ENCODE data around the gene HPN.
"Not testable (repeated sequence)": the region's sequence is repeated elsewhere in the genome, so short reads cannot be mapped to it uniquely, and the experiment has no call there.

The HPN gene

DNA sequence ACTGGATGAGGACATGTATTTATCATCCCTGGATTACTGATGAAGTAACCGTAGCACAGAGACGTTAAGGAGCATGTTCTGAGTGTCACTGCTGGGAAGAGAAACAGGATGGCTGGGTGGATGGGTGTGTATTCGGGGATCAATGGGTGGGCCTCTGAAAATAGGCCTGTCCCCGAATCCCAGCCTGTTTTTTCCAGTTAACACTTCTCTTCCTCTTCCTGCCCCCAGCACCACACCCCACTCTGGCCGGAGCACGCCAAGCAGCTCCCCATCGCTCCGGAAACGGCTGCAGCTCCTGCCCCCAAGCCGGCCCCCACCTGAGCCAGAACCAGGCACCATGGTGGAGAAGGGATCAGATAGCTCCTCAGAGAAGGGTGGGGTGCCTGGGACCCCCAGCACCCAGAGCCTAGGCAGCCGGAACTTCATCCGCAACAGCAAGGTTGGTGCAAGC, 32.6 kb upstream of the HPN start:
- no peak for DNase-seq (ENCODE audit: low read depth in 2 of 2, low spot score in 1 of 2)

DNA sequence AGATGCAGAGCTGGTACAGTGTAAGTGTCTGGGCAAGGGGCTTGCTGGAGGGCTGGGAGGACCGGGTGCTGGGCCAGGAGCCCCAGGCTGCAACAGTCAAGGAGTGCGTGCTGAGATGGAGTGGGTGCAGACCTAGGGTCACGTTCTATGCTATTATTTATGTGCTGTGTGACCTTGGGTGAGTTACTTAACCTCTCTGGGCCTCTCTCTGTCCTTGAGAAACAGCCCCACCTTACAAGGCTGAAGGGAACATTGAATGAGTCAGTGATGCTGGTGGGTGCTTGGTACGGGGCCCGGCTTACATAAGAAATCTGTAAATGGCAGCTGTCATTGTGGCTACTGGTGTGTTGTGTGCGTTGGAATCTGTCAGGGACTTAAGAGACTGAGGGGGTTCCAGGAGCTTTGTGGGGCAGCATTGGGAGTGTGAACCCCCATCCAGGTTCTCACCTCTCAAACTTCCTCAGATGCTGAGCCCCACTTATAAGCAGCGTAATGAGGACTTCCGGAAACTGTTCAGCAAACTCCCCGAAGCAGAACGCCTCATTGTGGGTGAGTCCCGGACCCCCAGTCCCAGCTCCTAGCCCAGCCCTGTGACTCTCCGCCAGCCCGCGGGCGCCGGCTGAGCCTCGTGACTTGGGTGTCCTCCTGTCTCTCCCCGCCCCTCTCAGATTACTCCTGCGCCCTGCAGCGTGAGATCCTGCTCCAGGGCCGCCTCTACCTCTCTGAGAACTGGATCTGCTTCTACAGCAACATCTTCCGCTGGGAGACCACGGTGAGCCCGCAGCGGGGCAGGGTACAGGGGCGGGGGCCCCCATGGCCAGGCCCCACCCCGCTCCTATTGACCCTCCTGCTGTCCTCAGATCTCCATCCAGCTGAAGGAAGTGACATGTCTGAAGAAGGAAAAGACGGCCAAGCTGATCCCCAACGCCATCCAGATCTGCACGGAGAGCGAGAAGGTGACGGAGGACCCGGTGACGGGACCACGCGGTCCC, 31.8 kb upstream of the HPN start:
- no peak for DNase-seq (ENCODE audit: low read depth in 2 of 2, low spot score in 1 of 2)

DNA sequence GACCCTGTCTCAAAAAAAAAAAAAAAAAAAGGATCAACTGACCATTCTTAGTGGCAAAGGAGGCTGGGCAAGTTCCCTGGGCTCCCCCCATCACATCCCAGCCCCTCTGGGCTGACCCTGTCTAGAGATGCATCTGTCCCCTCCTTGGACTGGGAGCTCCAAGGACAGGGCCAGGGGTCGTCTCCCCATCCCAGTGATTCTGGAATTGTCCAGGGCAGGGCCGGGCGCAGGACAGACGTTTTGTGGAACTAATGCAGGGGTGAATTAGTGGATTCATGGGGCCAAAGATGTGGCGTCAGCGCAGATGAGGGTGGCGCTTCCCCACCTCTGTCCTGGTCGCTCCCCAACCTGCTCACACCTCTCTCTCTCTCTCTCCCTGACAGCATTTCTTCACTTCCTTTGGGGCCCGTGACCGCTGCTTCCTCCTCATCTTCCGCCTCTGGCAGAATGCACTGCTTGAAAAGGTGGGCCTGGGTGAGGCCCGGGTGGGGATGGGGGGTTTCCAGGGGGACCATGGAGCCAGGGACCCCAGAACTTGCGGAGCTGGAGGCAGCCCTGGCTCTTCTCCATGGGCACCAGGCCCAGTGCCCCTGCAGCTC, 30.3 kb upstream of the HPN start:
- no peak for DNase-seq (ENCODE audit: low read depth in 2 of 2, low spot score in 1 of 2)

DNA sequence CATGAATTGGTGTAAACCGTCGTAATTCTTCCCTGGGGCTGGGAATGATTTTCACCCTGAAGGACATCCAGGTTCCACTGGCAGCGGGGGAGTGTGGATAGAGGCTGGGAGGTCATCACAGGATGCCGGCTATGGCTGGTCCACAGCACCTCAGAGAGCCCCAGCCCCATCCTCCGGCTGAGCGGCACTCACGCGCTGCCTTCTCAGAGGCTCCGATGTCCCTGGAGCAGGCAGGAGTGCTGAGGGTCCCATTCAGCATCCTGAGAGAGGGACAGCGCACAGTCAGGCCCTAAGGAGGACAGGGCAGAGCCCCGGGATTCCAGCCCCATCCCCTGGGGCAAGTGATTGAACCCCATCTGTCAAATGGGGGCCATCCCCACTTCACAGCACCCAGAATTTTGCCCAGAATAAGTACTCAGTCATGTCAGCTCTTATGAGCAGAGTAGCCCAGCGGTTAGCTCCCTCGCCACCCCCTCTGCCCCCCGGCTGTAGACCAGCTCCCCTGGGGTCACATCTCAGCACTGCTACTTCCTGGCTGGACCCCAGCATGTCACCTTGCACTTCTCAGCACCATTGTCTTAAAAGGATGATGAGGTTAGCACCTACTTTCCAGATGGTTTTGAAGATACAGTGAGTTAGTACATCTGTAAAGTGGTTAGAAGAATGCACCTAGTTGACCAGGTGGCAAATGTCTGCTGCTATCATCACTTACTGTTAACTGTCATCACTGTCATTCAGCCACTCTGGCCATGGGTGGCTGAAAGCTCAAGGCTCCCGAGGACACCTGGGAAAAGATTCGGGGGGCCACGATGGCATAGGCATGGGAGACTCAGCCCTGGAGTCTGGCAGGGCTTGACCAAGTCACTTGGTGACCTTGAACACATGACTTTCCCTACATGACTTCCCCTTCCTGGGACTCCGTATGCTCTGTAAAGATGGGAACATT, 29.5 kb upstream of the HPN start:
- no peak for DNase-seq (ENCODE audit: low read depth in 2 of 2, low spot score in 1 of 2)

DNA sequence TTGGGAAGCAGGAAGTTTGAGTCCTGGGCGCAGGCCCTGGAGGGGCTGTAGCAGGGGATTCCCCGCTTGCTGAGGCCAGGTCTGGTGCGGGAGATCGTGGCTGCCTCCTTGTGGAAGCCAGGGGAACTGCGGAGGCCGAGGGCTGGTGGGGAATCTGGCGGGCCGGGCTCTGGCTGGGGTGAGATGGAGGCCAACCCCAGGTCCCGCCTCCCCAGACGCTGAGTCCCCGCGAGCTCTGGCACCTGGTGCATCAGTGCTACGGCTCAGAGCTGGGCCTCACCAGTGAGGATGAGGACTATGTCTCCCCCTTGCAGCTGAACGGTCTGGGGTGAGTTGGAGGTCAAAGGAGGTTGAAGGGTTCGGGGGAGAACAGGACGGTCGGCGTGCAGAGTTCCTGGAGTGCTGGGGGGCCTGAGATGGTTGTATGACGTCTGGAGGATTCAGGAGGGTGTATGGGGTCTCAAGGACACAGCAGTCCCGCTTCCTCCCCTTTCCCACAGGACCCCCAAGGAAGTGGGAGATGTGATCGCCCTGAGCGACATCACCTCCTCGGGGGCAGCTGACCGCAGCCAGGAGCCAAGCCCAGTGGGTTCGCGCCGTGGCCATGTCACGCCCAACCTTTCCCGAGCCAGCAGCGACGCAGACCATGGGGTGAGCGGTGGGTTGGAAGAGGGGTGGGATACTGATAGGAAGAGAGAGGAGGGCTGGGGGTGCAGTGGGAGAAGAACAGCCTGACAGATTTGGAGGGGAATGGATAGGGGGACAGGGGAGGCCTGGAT, 28.3 kb upstream of the HPN start:
- peak; percentile 62 to 63 for DNase-seq (ENCODE audit: low read depth in 2 of 2, low spot score in 1 of 2)

DNA sequence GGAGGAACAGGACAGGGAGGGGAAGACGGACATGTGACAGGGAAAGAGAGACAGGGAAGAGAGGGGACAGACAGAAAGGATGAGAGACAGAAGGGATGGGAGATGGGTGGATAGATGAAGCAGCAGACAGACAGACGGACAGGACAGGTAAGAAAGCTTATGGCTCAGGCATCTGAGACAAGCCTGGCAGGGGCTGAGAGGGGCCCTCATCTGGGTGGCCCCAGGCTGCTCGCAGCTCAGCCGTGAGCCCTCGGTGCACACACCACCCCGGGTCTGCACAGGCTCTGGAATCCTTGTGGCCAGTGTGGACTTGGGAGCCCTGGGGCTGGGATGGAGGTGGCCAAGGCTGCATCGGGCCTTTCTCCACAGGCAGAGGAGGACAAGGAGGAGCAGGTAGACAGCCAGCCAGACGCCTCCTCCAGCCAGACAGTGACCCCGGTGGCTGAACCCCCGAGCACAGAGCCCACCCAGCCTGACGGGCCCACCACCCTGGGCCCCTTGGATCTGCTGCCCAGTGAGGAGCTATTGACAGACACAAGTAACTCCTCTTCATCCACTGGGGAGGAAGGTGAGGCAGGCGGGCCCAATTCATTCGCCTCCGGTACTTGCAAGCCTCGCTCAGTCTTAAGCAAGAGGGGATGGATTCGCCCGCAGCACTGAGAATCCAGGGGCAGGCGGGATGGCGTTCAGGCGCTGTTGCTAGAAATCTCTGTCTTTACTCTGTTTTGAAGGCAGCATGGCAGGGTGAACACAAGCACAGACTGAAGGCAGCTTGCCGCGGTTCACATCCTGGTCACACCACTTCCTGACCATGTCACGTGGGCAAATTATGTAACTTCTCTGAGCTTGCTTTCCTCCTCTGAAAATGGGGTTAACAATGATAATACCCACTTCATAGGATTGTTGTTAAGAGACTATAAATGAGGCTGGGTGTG, 27.4 kb upstream of the HPN start:
- DNase-seq (ENCODE audit: low read depth in 2 of 2, low spot score in 1 of 2): no peak

DNA sequence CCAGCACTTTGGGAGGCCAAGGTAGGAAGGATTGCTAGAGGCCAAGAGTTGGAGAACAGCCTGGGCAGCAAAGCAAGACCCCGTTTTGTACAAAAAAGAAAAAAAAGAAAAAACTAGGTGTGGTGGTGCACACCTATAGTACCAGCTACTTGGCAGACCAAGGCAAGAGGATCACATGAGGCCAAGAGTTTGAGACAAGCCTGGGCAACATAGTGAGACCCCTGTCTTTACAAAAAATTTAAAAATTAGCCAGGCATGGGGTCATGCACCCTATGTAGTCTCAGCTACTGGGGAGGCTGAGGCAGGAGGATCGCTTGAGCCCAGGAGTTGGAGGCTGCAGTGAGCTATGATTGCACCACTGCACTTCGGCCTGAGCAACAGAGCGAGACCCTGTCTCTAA, 26.7 kb upstream of the HPN start:
- DNase-seq (ENCODE audit: low read depth in 2 of 2, low spot score in 1 of 2): not testable (repeated sequence)

DNA sequence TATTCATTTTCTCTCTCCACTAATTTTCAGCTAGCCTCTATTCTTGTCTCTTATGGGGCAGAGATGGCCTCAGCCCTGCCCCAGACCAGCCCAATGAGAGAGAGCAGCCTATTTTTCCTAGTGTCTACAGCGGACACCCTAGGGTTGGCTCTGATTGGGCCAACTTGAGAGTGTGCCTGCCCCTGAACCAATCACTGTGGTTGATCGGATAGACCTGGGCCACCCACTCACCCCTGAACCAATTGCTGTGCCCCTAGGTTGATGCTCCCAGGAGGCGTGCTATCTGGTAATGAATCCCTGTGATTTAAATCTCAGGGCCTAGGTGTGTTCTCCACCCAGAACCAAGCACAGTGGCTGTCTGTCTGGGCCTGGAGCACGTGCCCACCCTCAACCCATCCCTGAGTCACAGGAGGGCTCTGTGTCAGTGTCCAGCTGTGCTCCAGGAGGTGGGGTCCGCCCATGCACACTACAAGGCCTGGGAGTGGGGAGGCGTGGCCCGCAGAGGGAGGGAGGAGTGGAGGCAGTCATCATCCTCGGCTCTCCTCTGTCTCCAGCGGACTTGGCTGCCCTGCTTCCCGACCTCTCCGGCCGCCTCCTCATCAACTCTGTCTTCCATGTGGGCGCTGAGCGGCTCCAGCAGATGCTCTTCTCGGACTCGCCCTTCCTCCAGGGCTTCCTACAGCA, 26.1 kb upstream of the HPN start:
- no peak for DNase-seq (ENCODE audit: low read depth in 2 of 2, low spot score in 1 of 2)

DNA sequence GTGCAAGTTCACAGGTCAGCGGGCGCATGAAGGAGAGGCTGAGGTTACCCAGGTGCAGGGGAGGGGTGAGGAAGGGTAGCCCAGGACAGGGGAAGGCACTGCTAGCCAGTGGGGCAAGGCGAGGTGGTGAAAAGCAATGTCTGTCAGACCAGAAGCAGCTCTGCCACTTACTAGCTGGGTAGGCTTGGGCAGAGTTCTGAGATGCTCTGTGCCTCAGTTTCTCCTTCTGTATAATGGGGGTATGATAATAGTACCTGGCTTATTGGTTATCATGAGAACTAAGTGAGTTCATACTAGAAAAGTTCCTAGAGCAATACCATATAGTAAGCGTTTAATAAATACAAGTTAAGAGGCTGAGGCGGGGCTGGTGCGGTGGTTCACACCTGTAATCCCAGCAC, 25.6 kb upstream of the HPN start:
- no peak for DNase-seq (ENCODE audit: low read depth in 2 of 2, low spot score in 1 of 2)

DNA sequence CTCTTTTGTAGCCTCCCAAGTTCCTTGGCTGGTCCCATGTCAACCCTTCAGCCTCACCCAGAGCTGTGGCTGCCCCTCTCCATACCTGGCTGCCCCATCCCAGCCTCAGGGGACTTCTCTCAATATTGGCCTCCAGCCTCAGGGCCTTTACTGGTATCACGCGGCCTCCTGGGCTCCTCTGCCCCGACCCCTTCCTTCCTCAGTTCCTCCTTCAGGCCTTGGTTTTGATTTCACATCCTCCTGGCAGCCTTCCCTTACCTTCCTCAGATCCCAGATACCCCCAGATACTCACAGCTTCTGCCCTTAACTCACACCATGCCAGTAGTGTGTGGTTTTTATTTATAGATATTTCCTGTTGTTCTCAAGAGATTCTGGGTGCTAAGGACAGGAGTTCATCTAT, 24.0 kb upstream of the HPN start:
- DNase-seq (ENCODE audit: low read depth in 2 of 2, low spot score in 1 of 2): no peak

DNA sequence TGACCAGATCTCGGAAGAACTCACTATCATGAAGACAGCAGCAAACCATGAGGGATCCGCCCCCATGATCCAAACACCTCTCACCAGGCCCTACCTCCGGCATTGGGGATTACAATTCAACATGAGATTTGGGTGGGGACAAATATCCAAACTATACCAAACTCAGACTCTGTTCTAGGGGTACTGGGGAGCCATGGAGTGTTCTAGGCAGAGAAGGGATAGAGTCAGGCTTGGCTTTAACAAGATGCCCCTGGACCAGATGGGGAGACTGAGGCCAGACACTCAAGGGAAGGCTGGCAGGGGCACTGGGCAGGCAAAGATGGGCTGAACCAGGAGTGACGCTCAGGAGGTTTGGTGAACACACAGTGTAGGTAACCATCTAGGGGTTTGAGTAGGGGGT, 23.1 kb upstream of the HPN start:
- DNase-seq (ENCODE audit: low read depth in 2 of 2, low spot score in 1 of 2): no peak

DNA sequence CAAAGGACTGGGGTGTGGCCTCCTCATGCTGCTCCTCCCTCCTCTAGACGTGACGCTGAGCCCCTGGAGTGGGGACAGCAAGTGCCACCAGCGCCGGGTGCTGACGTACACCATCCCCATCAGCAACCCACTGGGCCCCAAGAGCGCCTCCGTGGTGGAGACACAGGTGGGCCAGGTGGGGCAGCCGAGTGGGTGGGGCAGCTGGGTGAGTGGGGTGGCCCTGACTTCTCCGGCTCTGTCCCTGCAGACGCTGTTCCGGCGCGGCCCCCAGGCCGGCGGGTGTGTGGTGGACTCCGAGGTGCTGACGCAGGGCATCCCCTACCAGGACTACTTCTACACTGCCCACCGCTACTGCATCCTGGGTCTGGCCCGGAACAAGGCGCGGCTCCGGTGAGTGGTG, 22.4 kb upstream of the HPN start:
- DNase-seq (ENCODE audit: low read depth in 2 of 2, low spot score in 1 of 2): no peak

DNA sequence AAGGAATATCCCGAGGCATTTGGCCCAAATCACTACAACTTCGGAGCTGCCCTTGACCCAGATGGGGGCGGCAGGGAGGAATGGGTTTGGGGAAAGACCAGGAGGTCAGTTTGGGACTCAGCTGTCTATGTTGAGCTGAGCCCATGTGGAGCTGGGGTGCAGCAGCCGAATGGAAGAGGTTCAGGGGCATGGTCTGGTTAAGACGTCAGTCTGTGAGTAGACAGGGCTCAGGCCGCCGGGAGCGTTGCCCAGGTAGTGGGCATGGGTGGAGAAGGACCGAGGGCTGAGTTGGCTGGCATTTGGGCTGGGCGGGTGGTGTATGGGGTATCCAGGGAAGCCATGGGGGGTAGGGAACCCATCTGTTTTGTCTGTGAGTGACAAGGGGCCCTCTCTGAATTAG, 20.5 kb upstream of the HPN start:
- no peak for DNase-seq (ENCODE audit: low read depth in 2 of 2, low spot score in 1 of 2)

DNA sequence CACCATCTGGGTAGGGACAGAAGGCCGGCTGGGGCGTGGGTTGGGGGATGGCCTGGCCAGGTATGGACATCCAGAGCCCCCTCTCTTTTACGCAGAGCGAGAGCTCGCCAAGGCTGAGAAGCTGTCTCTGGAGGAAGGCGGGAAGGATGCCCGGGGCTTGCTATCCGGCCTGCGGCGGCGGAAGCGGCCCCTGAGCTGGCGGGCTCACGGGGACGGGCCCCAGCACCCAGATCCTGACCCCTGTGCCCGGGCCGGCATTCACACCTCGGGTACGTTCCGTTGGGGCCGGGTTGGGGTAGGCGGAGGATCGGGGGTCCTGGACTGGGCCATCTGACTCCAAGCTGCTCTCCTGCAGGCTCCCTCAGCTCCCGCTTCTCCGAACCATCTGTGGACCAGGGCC, 19.9 kb upstream of the HPN start:
- DNase-seq (ENCODE audit: low read depth in 2 of 2, low spot score in 1 of 2): no peak

DNA sequence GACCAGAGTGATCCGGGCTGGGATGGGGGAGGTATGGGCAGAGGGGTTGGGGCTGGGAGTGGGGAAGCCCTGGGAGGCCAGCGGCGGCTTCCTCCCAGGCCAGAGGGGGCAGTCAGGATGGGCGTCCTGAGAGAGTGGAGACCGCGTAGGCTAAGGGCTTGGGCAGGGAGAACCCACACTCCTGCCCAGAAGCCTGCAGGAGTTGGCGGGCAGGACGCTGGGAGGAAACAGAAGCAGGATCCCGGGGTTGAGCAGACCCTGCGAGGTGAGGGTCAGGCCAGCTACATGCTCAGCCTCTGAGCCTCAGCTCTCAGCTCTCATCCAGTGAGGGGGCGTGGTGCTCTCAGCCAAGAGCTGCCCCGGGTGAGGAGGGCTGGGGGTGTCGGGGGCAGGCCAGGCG, 19.1 kb upstream of the HPN start:
- no peak for DNase-seq (ENCODE audit: low read depth in 2 of 2, low spot score in 1 of 2)

DNA sequence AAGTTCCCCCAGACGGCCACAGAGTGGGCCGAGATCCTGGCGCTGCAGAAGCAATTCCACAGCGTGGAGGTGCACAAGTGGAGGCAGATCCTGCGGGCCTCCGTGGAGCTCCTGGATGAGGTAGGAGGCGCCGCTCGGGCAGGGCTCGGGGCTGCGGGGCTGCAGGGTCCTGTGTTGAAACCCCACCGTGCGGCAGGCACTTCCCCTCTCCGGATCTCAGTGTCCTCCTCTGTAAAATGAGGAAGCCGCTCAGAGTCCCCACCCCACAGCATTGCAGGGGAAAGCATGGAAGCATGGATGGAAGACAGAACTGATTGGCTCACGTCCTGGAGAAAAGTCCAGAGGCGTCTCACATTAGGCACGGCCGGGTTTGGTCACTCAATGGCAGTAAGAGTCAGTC, 18.1 kb upstream of the HPN start:
- DNase-seq (ENCODE audit: low read depth in 2 of 2, low spot score in 1 of 2): no peak

DNA sequence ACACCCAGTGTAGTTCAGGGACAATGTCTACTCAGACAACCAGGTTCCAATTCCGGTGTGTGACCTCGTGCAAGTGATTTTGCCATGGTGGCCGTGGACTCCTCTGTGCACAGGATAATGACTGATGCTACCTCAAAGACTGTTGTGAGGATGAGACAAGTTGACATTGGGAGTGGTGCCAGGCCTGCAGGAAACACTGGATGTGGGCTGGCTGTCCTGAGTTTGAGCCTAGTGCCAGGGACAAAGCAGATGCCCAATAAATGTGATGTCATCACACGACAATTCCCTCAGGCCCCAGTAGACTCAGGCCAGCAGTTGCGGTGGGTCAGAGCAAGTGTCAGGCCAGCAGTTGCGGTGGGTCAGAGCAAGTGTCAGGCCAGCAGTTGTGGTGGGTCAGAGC, 17.4 kb upstream of the HPN start:
- no peak for DNase-seq (ENCODE audit: low read depth in 2 of 2, low spot score in 1 of 2)

DNA sequence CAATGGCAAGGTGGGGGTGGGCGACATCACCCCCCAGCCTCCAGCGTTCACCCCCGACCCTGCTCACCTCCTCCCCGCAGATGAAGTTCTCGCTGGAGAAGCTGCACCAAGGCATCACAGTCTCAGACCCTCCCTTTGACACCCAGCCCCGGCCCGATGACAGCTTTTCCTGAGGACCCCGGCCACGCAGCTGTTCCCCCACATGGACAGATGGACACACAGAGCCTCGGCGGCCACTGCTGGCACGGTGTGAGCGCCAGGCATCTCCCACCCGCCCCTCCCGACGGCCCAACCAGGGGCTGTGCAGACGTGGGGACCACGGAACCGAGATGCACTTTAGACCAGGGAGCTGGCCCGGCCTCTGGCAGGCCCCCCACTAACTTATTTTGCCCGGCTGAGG, 15.6 kb upstream of the HPN start:
- no peak for DNase-seq (ENCODE audit: low read depth in 2 of 2, low spot score in 1 of 2)

DNA sequence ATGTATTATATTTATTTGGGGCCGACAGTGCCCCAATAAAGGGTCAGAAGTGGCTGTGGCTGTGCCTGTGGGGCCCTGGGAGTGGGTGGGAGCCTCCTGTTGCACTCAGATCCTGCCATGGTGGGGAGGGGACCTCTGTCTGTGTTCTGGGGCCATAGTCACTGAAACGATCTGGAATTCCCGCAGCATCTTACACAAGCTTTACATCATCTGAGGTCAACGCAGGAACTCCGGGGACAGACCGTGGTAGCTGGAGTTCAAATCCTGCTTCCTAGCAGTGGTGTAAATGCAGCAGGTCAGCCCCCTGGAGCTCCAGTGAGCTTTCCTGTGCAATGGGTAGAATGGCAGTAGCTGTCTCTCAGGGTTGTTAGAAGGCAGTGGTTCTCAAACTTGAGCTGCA, 15.1 kb upstream of the HPN start:
- no peak for DNase-seq (ENCODE audit: low read depth in 2 of 2, low spot score in 1 of 2)
